PC-3 (cell line): ENCODE measurements around the gene NSMCE1. TPM values are rescaled to one million over a fixed set of nuclear protein-coding genes. Genes with fewer than 3 reads are reported as not detected.

Experiments
- ATAC-seq: fragments of 200-7000 bp; cut with Tn5 transposase; 2 replicates; pipeline ENCODE4 v1.9.1; 2020; ENCODE audit warnings: mild to moderate bottlenecking, moderate library complexity
- BruUV-seq: library from RNA; stranded (reverse); fragments of 400-500 nt; replicated peaks from 2 replicates; lab custom pipeline; 2021; lab: Mats Ljungman, UMichigan
- CTCF ChIA-PET: fragments of 300-600 bp; sonication (Branson Sonifier 250); formaldehyde crosslinking; loops from one replicate; lab custom pipeline; 2022; ENCODE audit warnings: antibody characterized with exemption; lab: Charles Lee
- POLR2A ChIA-PET: fragments of 300-600 bp; sonication (Branson Sonifier 250); formaldehyde crosslinking; loops from one replicate; lab custom pipeline; 2022; ENCODE audit warnings: antibody characterized with exemption; ENCODE audit not compliant: unreplicated experiment; lab: Charles Lee
- DNase-seq: peaks from one replicate; pipeline ENCODE4 v3.0.0-alpha.2; 2015
- H2AFZ ChIP-seq: fragments of 300-600 bp; sonication (generic); 2 replicates; pipeline ENCODE4 v1.6.0; 2016; ENCODE audit warnings: antibody characterized with exemption, low read length
- H3F3A ChIP-seq: fragments of 300-600 bp; sonication (generic); one replicate; pipeline ENCODE4 v1.6.0; 2017; ENCODE audit warnings: antibody characterized with exemption, low read length, control low read depth, mild to moderate bottlenecking; ENCODE audit not compliant: unreplicated experiment
- H3K27ac ChIP-seq: fragments of 300-600 bp; sonication (generic); 2 replicates; pipeline ENCODE4 v1.5.1; 2016; ENCODE audit warnings: mild to moderate bottlenecking, low read length
- H3K27me3 ChIP-seq: fragments of 300-600 bp; sonication (generic); 2 replicates; pipeline ENCODE4 v1.6.1; 2016; ENCODE audit warnings: low read length, mixed read lengths
- H3K36me3 ChIP-seq: fragments of 300-600 bp; sonication (generic); 2 replicates; pipeline ENCODE4 v1.6.1; 2016; ENCODE audit warnings: low read depth, mixed run types, low read length, mixed read lengths
- H3K4me1 ChIP-seq: fragments of 300-600 bp; sonication (generic); 2 replicates; pipeline ENCODE4 v1.5.1; 2016; ENCODE audit warnings: low read length; ENCODE audit not compliant: insufficient read depth
- H3K4me2 ChIP-seq: fragments of 300-600 bp; sonication (generic); 2 replicates; pipeline ENCODE4 v1.6.0; 2016; ENCODE audit warnings: low read length
- H3K4me3 ChIP-seq: fragments of 300-600 bp; sonication (generic); 2 replicates; pipeline ENCODE4 v1.5.1; 2016; ENCODE audit warnings: mild to moderate bottlenecking, low read length, mixed read lengths
- H3K79me2 ChIP-seq: fragments of 300-600 bp; sonication (generic); 2 replicates; pipeline ENCODE4 v1.6.1; 2017; ENCODE audit warnings: low read length, mixed read lengths
- H3K9ac ChIP-seq: fragments of 300-600 bp; sonication (generic); 2 replicates; pipeline ENCODE4 v1.6.0; 2016; ENCODE audit warnings: mild to moderate bottlenecking, low read length
- H3K9me2 ChIP-seq: fragments of 300-600 bp; sonication (generic); replicated peaks from 2 replicates; pipeline ENCODE4 v1.6.1; 2016; ENCODE audit warnings: mixed run types, low read length, mixed read lengths
- H3K9me3 ChIP-seq: fragments of 300-600 bp; sonication (generic); 2 replicates; pipeline ENCODE4 v1.6.1; 2016; ENCODE audit warnings: low read length, mixed read lengths
- H4K20me1 ChIP-seq: fragments of 300-600 bp; sonication (generic); 2 replicates; pipeline ENCODE4 v1.6.1; 2016; ENCODE audit warnings: low read length, mixed read lengths
- EZH2 ChIP-seq: fragments of 300-600 bp; sonication (generic); IDR thresholded peaks from one replicate; pipeline ENCODE4 v1.6.1; 2017; ENCODE audit warnings: antibody characterized with exemption, mild to moderate bottlenecking, low read length; ENCODE audit not compliant: unreplicated experiment
- EZH2phosphoT487 ChIP-seq: fragments of 300-600 bp; sonication (generic); IDR thresholded peaks from 2 replicates; pipeline ENCODE4 v1.6.1; 2018; ENCODE audit warnings: mild to moderate bottlenecking, antibody characterized with exemption, low read length, borderline replicate concordance
- intact Hi-C: fragments of 100-400 bp; cut with micrococcal nuclease; formaldehyde crosslinking; loops from 2 replicates; pipeline ENCODE4 v1.9.0; 2023
- total RNA-seq: library from RNA; depleted of rRNA; stranded (reverse); fragments of >200 nt; gene quantifications from 2 replicates; pipeline ENCODE4 v1.2.3, GENCODE V29; 2014
- TF ChIP-seq, protein P1 (sequence below): fragments of 300-600 bp; sonication (generic); conservative IDR thresholded peaks from 2 replicates; pipeline ENCODE4 v1.5.1; 2017; ENCODE audit warnings: antibody characterized with exemption, low read depth, mild to moderate bottlenecking, low read length

The NSMCE1 gene
- total RNA-seq, 1 experiment from 2014 or later: 32.5 TPM

DNA sequence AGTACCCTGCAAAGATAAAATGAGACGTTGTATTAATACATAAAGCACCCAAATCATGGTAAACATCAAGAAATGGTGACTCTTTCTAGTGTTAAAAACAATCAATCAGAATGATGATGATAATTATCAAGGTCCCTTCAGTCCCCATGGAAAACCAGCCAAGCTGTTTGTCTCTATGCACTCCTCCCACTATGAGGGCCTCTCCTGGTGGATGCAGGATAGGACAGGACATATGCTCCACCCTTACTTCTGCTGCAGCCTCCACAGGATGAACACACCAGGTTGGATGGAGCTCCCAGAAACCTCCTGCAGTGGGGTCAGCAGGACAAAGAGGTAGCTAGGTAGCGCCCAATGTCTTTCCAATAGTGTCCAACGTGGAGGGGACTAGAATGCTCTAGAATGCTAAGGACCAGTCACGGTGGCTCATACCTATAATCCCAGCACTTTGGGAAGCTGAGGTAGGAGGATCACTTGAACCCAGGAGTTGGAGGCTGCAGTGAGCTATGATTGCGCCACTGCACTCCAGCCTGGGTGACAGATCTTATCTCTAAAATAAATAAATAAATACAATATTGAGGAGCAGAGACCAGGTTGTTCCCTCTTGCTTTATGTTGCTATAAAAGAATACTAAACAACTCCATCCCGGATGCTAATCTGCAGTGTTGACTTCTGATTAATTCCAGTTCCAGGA, 75.1 kb downstream of the NSMCE1 start:
- Histone ChIP-seq H3K4me3 (no peak overlapping the region), H3K4me2 (no peak overlapping the region), H3K9ac (no peak overlapping the region), H3F3A (no peaks in the 10 kb centered on the region), H3K27ac (no peak overlapping the region), H3K9me2 (no peaks in the 10 kb centered on the region), H2AFZ (no peak overlapping the region), H4K20me1 (no peaks in the 10 kb centered on the region), H3K9me3 (no peaks in the 10 kb centered on the region), H3K36me3 (no peaks in the 10 kb centered on the region), H3K79me2 (no peaks in the 10 kb centered on the region), H3K27me3 (no peaks in the 10 kb centered on the region), H3K4me1 (no peaks in the 10 kb centered on the region)
- CTCF ChIA-PET: no interaction called here
- DNase-seq: no peak
- TF ChIP-seq, protein P1, sequence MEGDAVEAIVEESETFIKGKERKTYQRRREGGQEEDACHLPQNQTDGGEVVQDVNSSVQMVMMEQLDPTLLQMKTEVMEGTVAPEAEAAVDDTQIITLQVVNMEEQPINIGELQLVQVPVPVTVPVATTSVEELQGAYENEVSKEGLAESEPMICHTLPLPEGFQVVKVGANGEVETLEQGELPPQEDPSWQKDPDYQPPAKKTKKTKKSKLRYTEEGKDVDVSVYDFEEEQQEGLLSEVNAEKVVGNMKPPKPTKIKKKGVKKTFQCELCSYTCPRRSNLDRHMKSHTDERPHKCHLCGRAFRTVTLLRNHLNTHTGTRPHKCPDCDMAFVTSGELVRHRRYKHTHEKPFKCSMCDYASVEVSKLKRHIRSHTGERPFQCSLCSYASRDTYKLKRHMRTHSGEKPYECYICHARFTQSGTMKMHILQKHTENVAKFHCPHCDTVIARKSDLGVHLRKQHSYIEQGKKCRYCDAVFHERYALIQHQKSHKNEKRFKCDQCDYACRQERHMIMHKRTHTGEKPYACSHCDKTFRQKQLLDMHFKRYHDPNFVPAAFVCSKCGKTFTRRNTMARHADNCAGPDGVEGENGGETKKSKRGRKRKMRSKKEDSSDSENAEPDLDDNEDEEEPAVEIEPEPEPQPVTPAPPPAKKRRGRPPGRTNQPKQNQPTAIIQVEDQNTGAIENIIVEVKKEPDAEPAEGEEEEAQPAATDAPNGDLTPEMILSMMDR: 0 out of 2 replicates have a peak, but pooled peaks have one; percentile 23
- no peak for TF ChIP-seq EZH2
- no peak for ATAC-seq
- POLR2A ChIA-PET: no interaction called here
- intact Hi-C loops: no loop called here
- no TSS peak for BruUV-seq

DNA sequence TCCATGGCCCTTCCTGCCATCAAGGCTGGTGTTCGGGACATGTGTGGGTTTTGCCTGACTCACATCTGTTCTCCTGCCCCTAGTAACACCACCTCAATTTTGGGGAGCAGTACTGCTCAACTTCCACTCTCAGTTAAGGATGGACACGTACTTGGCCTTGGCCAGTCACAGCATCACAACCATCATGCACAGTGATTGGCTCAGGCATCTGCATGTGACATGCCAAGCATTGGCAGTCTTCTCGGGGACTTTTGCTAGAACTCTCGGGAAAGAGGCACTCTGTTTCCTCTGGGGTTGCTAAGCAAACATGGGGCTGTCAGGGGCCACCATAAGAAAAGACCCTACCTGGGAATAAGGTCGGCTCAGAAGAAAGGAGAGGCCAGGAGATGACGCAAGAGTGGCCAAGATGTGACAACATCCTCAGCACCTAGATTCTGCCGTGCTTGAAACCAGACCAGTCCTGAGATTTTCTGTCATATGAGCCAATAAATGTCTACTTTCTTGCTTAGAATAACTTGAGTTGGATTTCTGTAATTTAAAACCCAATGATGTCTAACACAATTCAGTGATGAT, 77.1 kb downstream of the NSMCE1 start:
- CTCF ChIA-PET: no interaction called here
- H3K4me1 ChIP-seq: no peaks in the 10 kb centered on the region

More for the DNA sequence above, 77.1 kb downstream of the NSMCE1 start:
- H3K9me2 ChIP-seq: no peaks in the 10 kb centered on the region
- H3K9me3 ChIP-seq: no peaks in the 10 kb centered on the region
- TF ChIP-seq EZH2: no peak
- no peak for TF ChIP-seq EZH2phosphoT487
- TF ChIP-seq, protein P1: no peak
- no peak overlapping the region for H3K4me3 ChIP-seq
- intact Hi-C loops: no loop called here
- H3K27me3 ChIP-seq: no peaks in the 10 kb centered on the region
- no peaks in the 10 kb centered on the region for H3K36me3 ChIP-seq
- ATAC-seq (no peak), DNase-seq (no peak)
- H2AFZ ChIP-seq: no peak overlapping the region
- no TSS peak for BruUV-seq
- H3K79me2 ChIP-seq: no peaks in the 10 kb centered on the region
- no peaks in the 10 kb centered on the region for H4K20me1 ChIP-seq
- POLR2A ChIA-PET: no interaction called here
- H3K9ac ChIP-seq: no peak overlapping the region
- no peaks in the 10 kb centered on the region for H3F3A ChIP-seq
- no peak overlapping the region for H3K4me2 ChIP-seq
- H3K27ac ChIP-seq: no peak overlapping the region
